Measurements from ENCODE around the gene PLAC1.

GRCh38 chrX:134525086-134525792, 133.0 kb downstream of the PLAC1 start:
- TF ChIP-seq, protein P1, sequence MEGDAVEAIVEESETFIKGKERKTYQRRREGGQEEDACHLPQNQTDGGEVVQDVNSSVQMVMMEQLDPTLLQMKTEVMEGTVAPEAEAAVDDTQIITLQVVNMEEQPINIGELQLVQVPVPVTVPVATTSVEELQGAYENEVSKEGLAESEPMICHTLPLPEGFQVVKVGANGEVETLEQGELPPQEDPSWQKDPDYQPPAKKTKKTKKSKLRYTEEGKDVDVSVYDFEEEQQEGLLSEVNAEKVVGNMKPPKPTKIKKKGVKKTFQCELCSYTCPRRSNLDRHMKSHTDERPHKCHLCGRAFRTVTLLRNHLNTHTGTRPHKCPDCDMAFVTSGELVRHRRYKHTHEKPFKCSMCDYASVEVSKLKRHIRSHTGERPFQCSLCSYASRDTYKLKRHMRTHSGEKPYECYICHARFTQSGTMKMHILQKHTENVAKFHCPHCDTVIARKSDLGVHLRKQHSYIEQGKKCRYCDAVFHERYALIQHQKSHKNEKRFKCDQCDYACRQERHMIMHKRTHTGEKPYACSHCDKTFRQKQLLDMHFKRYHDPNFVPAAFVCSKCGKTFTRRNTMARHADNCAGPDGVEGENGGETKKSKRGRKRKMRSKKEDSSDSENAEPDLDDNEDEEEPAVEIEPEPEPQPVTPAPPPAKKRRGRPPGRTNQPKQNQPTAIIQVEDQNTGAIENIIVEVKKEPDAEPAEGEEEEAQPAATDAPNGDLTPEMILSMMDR (IDR thresholded peaks at IDR 0.05): no peak
- TF ChIP-seq, protein P2, sequence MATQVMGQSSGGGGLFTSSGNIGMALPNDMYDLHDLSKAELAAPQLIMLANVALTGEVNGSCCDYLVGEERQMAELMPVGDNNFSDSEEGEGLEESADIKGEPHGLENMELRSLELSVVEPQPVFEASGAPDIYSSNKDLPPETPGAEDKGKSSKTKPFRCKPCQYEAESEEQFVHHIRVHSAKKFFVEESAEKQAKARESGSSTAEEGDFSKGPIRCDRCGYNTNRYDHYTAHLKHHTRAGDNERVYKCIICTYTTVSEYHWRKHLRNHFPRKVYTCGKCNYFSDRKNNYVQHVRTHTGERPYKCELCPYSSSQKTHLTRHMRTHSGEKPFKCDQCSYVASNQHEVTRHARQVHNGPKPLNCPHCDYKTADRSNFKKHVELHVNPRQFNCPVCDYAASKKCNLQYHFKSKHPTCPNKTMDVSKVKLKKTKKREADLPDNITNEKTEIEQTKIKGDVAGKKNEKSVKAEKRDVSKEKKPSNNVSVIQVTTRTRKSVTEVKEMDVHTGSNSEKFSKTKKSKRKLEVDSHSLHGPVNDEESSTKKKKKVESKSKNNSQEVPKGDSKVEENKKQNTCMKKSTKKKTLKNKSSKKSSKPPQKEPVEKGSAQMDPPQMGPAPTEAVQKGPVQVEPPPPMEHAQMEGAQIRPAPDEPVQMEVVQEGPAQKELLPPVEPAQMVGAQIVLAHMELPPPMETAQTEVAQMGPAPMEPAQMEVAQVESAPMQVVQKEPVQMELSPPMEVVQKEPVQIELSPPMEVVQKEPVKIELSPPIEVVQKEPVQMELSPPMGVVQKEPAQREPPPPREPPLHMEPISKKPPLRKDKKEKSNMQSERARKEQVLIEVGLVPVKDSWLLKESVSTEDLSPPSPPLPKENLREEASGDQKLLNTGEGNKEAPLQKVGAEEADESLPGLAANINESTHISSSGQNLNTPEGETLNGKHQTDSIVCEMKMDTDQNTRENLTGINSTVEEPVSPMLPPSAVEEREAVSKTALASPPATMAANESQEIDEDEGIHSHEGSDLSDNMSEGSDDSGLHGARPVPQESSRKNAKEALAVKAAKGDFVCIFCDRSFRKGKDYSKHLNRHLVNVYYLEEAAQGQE (IDR thresholded peaks at IDR 0.05; ENCODE audit: insufficient read depth in 1 of 2, low read depth in 2 of 2, low read length in 1 of 2): no peak
- no peak for TF ChIP-seq POLR2AphosphoS5 (IDR thresholded peaks at IDR 0.05; ENCODE audit: low read depth, low read length)
